Ishikawa (cell line): ENCODE results near the gene TNFRSF6B.

Experiments used
- EGR1 ChIP-seq: IDR thresholded peaks from 2 replicates; pipeline ENCODE4 v1.6.1; 2012
- EP300 ChIP-seq: IDR thresholded peaks from 2 replicates; pipeline ENCODE4 v1.6.1; 2012; ENCODE audit warnings: borderline replicate concordance
- NFIC ChIP-seq: IDR thresholded peaks from 2 replicates; pipeline ENCODE4 v1.6.1; 2012
- RAD21 ChIP-seq: IDR thresholded peaks from 2 replicates; pipeline ENCODE4 v1.6.1; 2012; ENCODE audit warnings: low read depth
- TAF1 ChIP-seq: IDR thresholded peaks from 2 replicates; pipeline ENCODE4 v1.6.1; 2012; ENCODE audit warnings: low read depth, mild to moderate bottlenecking
- TEAD4 ChIP-seq: IDR thresholded peaks from 2 replicates; pipeline ENCODE4 v1.6.1; 2012
- YY1 ChIP-seq: IDR thresholded peaks from 2 replicates; pipeline ENCODE4 v1.6.1; 2012; ENCODE audit warnings: low read depth
- TF ChIP-seq, protein P1 (sequence below): IDR thresholded peaks from 2 replicates; pipeline ENCODE4 v1.6.1; 2012; ENCODE audit warnings: low read depth, mild to moderate bottlenecking
- TF ChIP-seq, protein P2 (sequence below): IDR thresholded peaks from 2 replicates; pipeline ENCODE4 v1.6.1; 2012

DNA sequence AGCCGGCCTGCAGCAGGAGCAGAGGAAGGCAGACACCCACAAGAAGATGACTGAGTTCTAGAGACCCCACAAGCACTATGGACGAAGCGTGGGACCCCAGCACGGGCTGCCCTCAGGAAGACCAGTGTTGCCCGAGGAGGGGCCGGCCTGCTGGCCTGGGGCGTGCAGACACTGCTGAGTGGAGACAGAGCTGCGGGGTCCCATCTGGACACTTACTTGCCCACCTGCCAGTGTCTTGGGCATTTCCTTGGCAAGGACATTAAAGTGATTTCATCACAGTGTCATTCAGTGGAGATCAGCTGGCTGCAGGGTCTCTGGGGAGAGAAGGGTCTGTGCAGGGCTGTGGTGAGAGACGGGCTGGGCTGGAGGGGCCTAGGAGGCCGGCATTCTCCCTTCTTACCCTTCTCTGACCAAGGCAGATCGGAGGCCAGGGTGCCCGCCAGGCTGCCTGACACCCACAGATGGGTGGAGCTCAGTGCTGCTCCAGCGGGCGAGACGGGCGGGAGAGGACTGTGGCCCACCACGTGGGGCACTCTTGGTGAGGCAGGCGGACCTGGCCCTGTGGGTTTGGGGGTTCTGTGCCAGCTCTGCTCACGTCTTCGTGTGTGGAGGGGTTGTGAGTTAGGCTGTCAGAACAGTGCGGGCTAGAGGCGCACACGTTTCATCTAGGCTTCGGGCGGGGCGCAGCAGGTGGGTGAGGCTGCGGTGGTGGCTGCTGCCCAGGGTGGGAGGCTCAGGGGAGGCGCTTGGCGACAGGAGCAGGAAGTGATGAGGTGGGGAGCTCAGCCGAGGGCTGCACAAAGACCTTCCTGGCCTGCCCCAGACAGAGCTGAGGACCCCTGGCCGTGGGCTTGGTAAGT, 39.6 kb downstream of the TNFRSF6B start, which contains the start of gene LIME1:
- TF ChIP-seq YY1, result no peak
- TF ChIP-seq TEAD4, result no peak
- TF ChIP-seq TAF1, result no peak
- TF ChIP-seq, protein P1, sequence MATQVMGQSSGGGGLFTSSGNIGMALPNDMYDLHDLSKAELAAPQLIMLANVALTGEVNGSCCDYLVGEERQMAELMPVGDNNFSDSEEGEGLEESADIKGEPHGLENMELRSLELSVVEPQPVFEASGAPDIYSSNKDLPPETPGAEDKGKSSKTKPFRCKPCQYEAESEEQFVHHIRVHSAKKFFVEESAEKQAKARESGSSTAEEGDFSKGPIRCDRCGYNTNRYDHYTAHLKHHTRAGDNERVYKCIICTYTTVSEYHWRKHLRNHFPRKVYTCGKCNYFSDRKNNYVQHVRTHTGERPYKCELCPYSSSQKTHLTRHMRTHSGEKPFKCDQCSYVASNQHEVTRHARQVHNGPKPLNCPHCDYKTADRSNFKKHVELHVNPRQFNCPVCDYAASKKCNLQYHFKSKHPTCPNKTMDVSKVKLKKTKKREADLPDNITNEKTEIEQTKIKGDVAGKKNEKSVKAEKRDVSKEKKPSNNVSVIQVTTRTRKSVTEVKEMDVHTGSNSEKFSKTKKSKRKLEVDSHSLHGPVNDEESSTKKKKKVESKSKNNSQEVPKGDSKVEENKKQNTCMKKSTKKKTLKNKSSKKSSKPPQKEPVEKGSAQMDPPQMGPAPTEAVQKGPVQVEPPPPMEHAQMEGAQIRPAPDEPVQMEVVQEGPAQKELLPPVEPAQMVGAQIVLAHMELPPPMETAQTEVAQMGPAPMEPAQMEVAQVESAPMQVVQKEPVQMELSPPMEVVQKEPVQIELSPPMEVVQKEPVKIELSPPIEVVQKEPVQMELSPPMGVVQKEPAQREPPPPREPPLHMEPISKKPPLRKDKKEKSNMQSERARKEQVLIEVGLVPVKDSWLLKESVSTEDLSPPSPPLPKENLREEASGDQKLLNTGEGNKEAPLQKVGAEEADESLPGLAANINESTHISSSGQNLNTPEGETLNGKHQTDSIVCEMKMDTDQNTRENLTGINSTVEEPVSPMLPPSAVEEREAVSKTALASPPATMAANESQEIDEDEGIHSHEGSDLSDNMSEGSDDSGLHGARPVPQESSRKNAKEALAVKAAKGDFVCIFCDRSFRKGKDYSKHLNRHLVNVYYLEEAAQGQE, result no peak
- TF ChIP-seq NFIC, result no peak
- TF ChIP-seq EP300, result no peak
- no peak for TF ChIP-seq RAD21
- no peak for TF ChIP-seq EGR1
- TF ChIP-seq, protein P2, sequence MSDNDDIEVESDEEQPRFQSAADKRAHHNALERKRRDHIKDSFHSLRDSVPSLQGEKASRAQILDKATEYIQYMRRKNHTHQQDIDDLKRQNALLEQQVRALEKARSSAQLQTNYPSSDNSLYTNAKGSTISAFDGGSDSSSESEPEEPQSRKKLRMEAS, result no peak
